Measurements from ENCODE around the gene ANGPTL1. TPM values are rescaled to one million over a fixed set of nuclear protein-coding genes. Genes with fewer than 3 reads are reported as not detected.
A peak's percentile ranks its signal among the peaks of the same experiment; 100 is the strongest.

ANGPTL1 gene
- total and polyA plus RNA-seq, 2 of the 13 experiments (the other 11 are each of a cell fraction or from before 2014, with no cell fraction given): 2.9 to 9.3 TPM

- TF ChIP-seq PATZ1 (CRISPR knock-in tag; IDR thresholded peaks at IDR 0.05) (peak; percentile 92), ZNF629 (CRISPR knock-in tag; conservative IDR thresholded peaks at IDR 0.05) (0 out of 2 replicates have a peak, but pooled peaks have one; percentile 18), RFX5 (IDR thresholded peaks at IDR 0.05; ENCODE audit: low read depth, low read length) (no peak), NFKBIZ (CRISPR knock-in tag; IDR thresholded peaks at IDR 0.05) (no peak), E2F1 (CRISPR knock-in tag; IDR thresholded peaks at IDR 0.05) (no peak), ZNF383 (CRISPR knock-in tag; IDR thresholded peaks at IDR 0.05; ENCODE audit: borderline replicate concordance) (no peak), ZNF207 (IDR thresholded peaks at IDR 0.05; ENCODE audit: borderline replicate concordance) (no peak), AHR (CRISPR knock-in tag; IDR thresholded peaks at IDR 0.05) (no peak), NFYB (CRISPR knock-in tag; IDR thresholded peaks at IDR 0.05) (peak; percentile 14; the same call in 1 of the 2 replicates), SRF (IDR thresholded peaks at IDR 0.05; ENCODE audit: low read depth, low read length) (no peak), ZNF234 (CRISPR knock-in tag; conservative IDR thresholded peaks at IDR 0.05) (no peak), ZNF263 (CRISPR knock-in tag; IDR thresholded peaks at IDR 0.05) (no peak), ZNF710 (CRISPR knock-in tag; IDR thresholded peaks at IDR 0.05; ENCODE audit: borderline replicate concordance) (no peak), HDAC2 (CRISPR knock-in tag; IDR thresholded peaks at IDR 0.05) (peak; percentile 71), TCF12 (IDR thresholded peaks at IDR 0.05) (no peak), TCF12 (CRISPR knock-in tag; IDR thresholded peaks at IDR 0.05) (no peak), ZBTB10 (CRISPR knock-in tag; IDR thresholded peaks at IDR 0.05; ENCODE audit: borderline replicate concordance) (no peak), ZNF891 (CRISPR knock-in tag; IDR thresholded peaks at IDR 0.05) (no peak), CC2D1A (CRISPR knock-in tag; IDR thresholded peaks at IDR 0.05) (0 out of 2 replicates have a peak, but pooled peaks have one; percentile 52)
Measured at GRCh38 chr1:178916448-178917174, 45.7 kb upstream of the ANGPTL1 start (continued).
